ENCODE data around the gene CALM3.

Gene CALM3

GRCh38 chr19:46648060-46648960, 47.2 kb downstream of the CALM3 start:
- no peak overlapping the region for H3K27ac ChIP-seq (ENCODE audit: low read length)
- H3K4me1 ChIP-seq (ENCODE audit: control insufficient read depth, low read depth, low read length): no peaks in the 10 kb centered on the region
- H3K4me3 ChIP-seq (ENCODE audit: low read length): no peak overlapping the region
- no peaks in the 10 kb centered on the region for H3K9me3 ChIP-seq (ENCODE audit: control insufficient read depth, low read depth, low read length)
- no peak overlapping the region for H3K9ac ChIP-seq (ENCODE audit: low read length)
- H3K27me3 ChIP-seq (ENCODE audit: control insufficient read depth, insufficient read depth, low read length): peaks cover 54% of the 10 kb centered on the region
- H3K36me3 ChIP-seq (ENCODE audit: control insufficient read depth, low read depth, low read length): no peaks in the 10 kb centered on the region

- Histone ChIP-seq H3K9ac (ENCODE audit: low read length) (no peak overlapping the region), H3K27me3 (ENCODE audit: control insufficient read depth, insufficient read depth, low read length) (peaks cover 54% of the 10 kb centered on the region), H3K9me3 (ENCODE audit: control insufficient read depth, low read depth, low read length) (no peaks in the 10 kb centered on the region), H3K4me3 (ENCODE audit: low read length) (no peak overlapping the region), H3K36me3 (ENCODE audit: control insufficient read depth, low read depth, low read length) (no peaks in the 10 kb centered on the region), H3K27ac (ENCODE audit: low read length) (no peak overlapping the region), H3K4me1 (ENCODE audit: control insufficient read depth, low read depth, low read length) (peaks cover 1% of the 10 kb centered on the region)
Observed at GRCh38 chr19:46648961-46649960, 48.1 kb downstream of the CALM3 start.

- peaks cover 51% of the 10 kb centered on the region for H3K27me3 ChIP-seq (ENCODE audit: control insufficient read depth, insufficient read depth, low read length)
- H3K4me1 ChIP-seq (ENCODE audit: control insufficient read depth, low read depth, low read length): peaks cover 3% of the 10 kb centered on the region
- H3K36me3 ChIP-seq (ENCODE audit: control insufficient read depth, low read depth, low read length): no peaks in the 10 kb centered on the region
- no peak overlapping the region for H3K4me3 ChIP-seq (ENCODE audit: low read length)
- no peak overlapping the region for H3K9ac ChIP-seq (ENCODE audit: low read length)
- H3K27ac ChIP-seq (ENCODE audit: low read length): no peak overlapping the region
- H3K9me3 ChIP-seq (ENCODE audit: control insufficient read depth, low read depth, low read length): no peaks in the 10 kb centered on the region
Observed at GRCh38 chr19:46650445-46650844, 49.3 kb downstream of the CALM3 start.

- Histone ChIP-seq H3K9ac (ENCODE audit: low read length) (no peak overlapping the region), H3K4me3 (ENCODE audit: low read length) (no peak overlapping the region), H3K27ac (ENCODE audit: low read length) (no peak overlapping the region), H3K9me3 (ENCODE audit: control insufficient read depth, low read depth, low read length) (no peaks in the 10 kb centered on the region), H3K36me3 (ENCODE audit: control insufficient read depth, low read depth, low read length) (no peaks in the 10 kb centered on the region), H3K27me3 (ENCODE audit: control insufficient read depth, insufficient read depth, low read length) (peaks cover 26% of the 10 kb centered on the region), H3K4me1 (ENCODE audit: control insufficient read depth, low read depth, low read length) (peaks cover 13% of the 10 kb centered on the region)
Observed at GRCh38 chr19:46654621-46655152, 53.6 kb downstream of the CALM3 start.

- Histone ChIP-seq H3K9me3 (ENCODE audit: control insufficient read depth, low read depth, low read length) (no peaks in the 10 kb centered on the region), H3K4me3 (ENCODE audit: low read length) (no peak overlapping the region), H3K4me1 (ENCODE audit: control insufficient read depth, low read depth, low read length) (peaks cover 22% of the 10 kb centered on the region), H3K9ac (ENCODE audit: low read length) (no peak overlapping the region), H3K36me3 (ENCODE audit: control insufficient read depth, low read depth, low read length) (no peaks in the 10 kb centered on the region), H3K27me3 (ENCODE audit: control insufficient read depth, insufficient read depth, low read length) (peaks cover 24% of the 10 kb centered on the region), H3K27ac (ENCODE audit: low read length) (no peak overlapping the region)
Observed at GRCh38 chr19:46656541-46656940, 55.4 kb downstream of the CALM3 start.

- H3K27me3 ChIP-seq (ENCODE audit: control insufficient read depth, insufficient read depth, low read length): peaks cover 24% of the 10 kb centered on the region
- peak overlapping the region; percentile 57 for H3K4me3 ChIP-seq (ENCODE audit: low read length)
- peak overlapping the region; percentile 1 for H3K9ac ChIP-seq (ENCODE audit: low read length)
- no peak overlapping the region for H3K27ac ChIP-seq (ENCODE audit: low read length)
- H3K9me3 ChIP-seq (ENCODE audit: control insufficient read depth, low read depth, low read length): no peaks in the 10 kb centered on the region
- no peaks in the 10 kb centered on the region for H3K36me3 ChIP-seq (ENCODE audit: control insufficient read depth, low read depth, low read length)
- H3K4me1 ChIP-seq (ENCODE audit: control insufficient read depth, low read depth, low read length): peaks cover 23% of the 10 kb centered on the region
Observed at GRCh38 chr19:46659151-46660007, 58.2 kb downstream of the CALM3 start.

GRCh38 chr19:46660008-46660517, 58.9 kb downstream of the CALM3 start:
- H3K9ac ChIP-seq (ENCODE audit: low read length): no peak overlapping the region
- H3K27ac ChIP-seq (ENCODE audit: low read length): no peak overlapping the region
- H3K4me1 ChIP-seq (ENCODE audit: control insufficient read depth, low read depth, low read length): peaks cover 22% of the 10 kb centered on the region
- H3K4me3 ChIP-seq (ENCODE audit: low read length): peak overlapping the region; percentile 57
- H3K9me3 ChIP-seq (ENCODE audit: control insufficient read depth, low read depth, low read length): no peaks in the 10 kb centered on the region
- H3K36me3 ChIP-seq (ENCODE audit: control insufficient read depth, low read depth, low read length): no peaks in the 10 kb centered on the region
- H3K27me3 ChIP-seq (ENCODE audit: control insufficient read depth, insufficient read depth, low read length): peaks cover 24% of the 10 kb centered on the region
